ENCODE measurements around the gene FKBP15.

FKBP15 gene

DNA sequence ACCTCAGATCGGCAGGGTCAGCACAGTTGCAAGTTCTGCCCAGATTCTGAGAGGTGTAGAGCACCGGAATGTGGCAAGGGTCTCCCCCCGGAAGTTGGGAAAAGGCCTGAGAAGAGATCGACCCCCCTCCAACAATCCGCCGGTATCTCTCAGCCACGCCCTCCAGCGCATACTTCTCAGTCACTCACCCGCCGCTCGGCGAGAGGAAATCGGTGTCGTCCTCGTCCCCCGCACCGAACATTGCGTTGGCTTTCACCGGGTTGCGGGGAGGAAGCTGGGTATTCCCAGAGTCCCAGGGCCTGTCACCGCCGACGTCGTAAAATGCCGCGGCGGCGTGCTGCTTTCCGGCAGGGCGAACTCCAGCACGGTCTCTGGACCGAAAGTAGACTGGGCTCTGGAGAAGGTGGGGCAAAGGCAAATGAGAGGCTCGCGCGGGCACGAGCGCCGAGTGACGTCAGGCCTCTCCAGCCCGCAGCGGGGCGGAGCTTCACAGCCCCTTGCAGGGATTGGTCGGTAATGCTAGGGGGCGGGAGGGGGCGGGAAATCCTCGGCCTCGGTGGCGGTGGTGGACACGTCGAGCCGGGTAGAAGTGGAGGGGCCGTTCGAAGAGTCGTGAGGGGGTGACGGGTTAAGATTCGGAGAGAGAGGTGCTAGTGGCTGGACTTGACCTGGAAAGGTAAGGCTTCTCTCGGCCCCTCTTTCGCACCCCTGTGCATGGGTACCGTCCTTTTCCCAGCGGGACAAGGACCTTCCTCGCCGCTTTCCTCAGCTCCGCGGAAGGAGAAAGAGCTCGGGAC lies at the start of gene FKBP15, which contains the start of gene SLC31A1:
Gene FKBP15 (minus strand): TSS at position 275 of the 797 bp plus-strand sequence. CDS start 34 bp downstream, at position 241.
Gene SLC31A1 (plus strand): TSS at position 542 of the 797 bp plus-strand sequence. CDS start 34,605 bp downstream, outside the sequence.
- TF ChIP-seq CTCF (IDR thresholded peaks at IDR 0.05; ENCODE audit: low read depth, low read length, missing control alignments) = no peak
- DNase-seq (ENCODE audit: low read depth) = peak; percentile 97
- in situ Hi-C loops (cut with HindIII; ENCODE audit: low sequenced_read_pairs) = no loop called here
- H3K4me3 ChIP-seq (ENCODE audit: low read depth, low read length) = peak within 1 kb of the TSS; percentile 89

DNA sequence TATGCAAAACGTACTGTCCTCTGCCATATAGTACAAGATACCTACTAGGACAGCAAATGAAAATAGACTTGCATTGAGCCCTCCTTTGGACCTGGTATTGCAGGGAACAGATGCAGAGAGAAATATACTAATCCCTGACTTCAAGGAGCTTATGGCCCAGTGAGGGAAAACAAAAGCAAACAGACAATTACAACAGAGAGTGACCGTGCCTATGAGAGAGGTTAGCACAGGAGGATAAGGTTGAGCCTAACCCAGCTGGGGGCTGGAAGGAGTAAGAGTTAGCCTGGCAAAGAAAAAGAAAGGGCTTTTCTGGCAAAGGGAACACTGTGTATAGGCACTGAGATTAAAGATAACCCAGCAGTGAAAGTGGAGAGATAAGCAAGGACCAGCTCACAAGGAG lies 48.8 kb upstream of the FKBP15 start:
- no peak for TF ChIP-seq CTCF (IDR thresholded peaks at IDR 0.05; ENCODE audit: low read depth, low read length, missing control alignments)
- in situ Hi-C loops (cut with HindIII; ENCODE audit: low sequenced_read_pairs) = no loop called here
- DNase-seq (ENCODE audit: low read depth) = no peak
- no peak overlapping the region for H3K4me3 ChIP-seq (ENCODE audit: low read depth, low read length)

- no peak for DNase-seq (ENCODE audit: low read depth)
- in situ Hi-C loops (cut with HindIII; ENCODE audit: low sequenced_read_pairs) = no loop called here
- H3K4me3 ChIP-seq (ENCODE audit: low read depth, low read length) = no peak overlapping the region
- TF ChIP-seq CTCF (IDR thresholded peaks at IDR 0.05; ENCODE audit: low read depth, low read length, missing control alignments) = no peak
These were observed 48.3 kb upstream of the FKBP15 start for GRCh38 chr9:113269355-113269754.

GRCh38 chr9:113267911-113268566 lies 47.0 kb upstream of the FKBP15 start:
- H3K4me3 ChIP-seq (ENCODE audit: low read depth, low read length) = no peak overlapping the region
- DNase-seq (ENCODE audit: low read depth) = no peak
- TF ChIP-seq CTCF (IDR thresholded peaks at IDR 0.05; ENCODE audit: low read depth, low read length, missing control alignments) = no peak
- in situ Hi-C loops (cut with HindIII; ENCODE audit: low sequenced_read_pairs) = no loop called here

GRCh38 chr9:113266174-113266573 lies 45.1 kb upstream of the FKBP15 start:
- no peak for TF ChIP-seq CTCF (IDR thresholded peaks at IDR 0.05; ENCODE audit: low read depth, low read length, missing control alignments)
- no peak for DNase-seq (ENCODE audit: low read depth)
- in situ Hi-C loops (cut with HindIII; ENCODE audit: low sequenced_read_pairs) = no loop called here
- H3K4me3 ChIP-seq (ENCODE audit: low read depth, low read length) = no peak overlapping the region

DNA sequence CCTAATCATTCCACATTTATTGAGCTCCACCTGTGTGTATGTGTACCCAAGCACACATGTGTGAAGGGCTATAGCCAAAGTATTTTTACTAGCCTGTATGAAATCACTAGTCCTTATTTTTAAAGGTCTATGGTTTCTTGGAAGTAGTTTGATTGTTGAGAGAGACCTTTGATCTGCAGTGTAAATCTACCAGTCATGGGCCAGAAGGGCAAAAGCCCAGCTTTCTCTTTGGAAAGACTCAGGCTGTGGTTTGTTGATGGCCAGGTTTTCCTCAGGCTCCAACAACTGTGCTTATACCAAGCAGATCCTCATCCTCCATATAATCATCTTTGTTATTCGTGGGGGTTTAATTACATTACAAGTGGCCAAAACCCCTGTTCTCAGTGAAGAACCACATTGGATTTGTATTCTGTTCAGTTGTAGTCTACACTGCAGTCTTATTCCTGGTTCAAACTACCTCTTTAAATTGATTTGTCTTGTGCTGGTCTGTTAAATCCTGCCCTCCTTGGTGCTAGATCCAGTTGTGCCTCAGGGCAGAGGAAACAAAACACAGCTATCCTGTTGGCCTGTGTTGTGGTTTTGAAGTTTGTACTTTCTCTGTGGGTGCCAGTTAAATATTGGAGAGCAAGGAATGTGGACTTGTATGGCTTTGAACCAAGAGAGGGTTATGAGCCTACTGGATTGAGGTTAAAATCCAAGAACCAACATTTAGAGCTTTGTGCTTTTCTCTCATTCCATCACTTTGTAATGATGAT lies 41.0 kb upstream of the FKBP15 start:
- peak; percentile 23 for DNase-seq (ENCODE audit: low read depth)
- H3K4me3 ChIP-seq (ENCODE audit: low read depth, low read length) = no peak overlapping the region
- in situ Hi-C loops (cut with HindIII; ENCODE audit: low sequenced_read_pairs) = no loop called here
- TF ChIP-seq CTCF (IDR thresholded peaks at IDR 0.05; ENCODE audit: low read depth, low read length, missing control alignments) = no peak
